Measurements from ENCODE around the gene VPS26B.

GRCh38 chr11:134253188-134253993 lies 28.9 kb downstream of the VPS26B start, which contains the start of the genes ACAD8 and THYN1:
- TF ChIP-seq POLR2A (IDR thresholded peaks at IDR 0.05), result peak in 1 of 4 donors; percentile 16
- TF ChIP-seq POLR2AphosphoS5 (IDR thresholded peaks at IDR 0.05), result peak; percentile 71 to 94 (median 82)
- TF ChIP-seq CTCF (IDR thresholded peaks at IDR 0.05), result peak in 5 of 7 experiments; percentile 29 to 57 (median 35)
- no peak for TF ChIP-seq EP300 (IDR thresholded peaks at IDR 0.05)

Measured in stomach (tissue), 4 donors.